OCI-LY7 (cell line): Measurements from ENCODE around the gene FREY1. TPM values are rescaled to one million over a fixed set of nuclear protein-coding genes. Genes with fewer than 3 reads are reported as not detected.

ENCODE experiments used
- BruUV-seq: library from RNA; stranded (reverse); fragments of 400-500 nt; replicated peaks from 2 replicates; lab custom pipeline; 2021; lab: Mats Ljungman, UMichigan
- CTCF ChIA-PET: fragments of 300-600 bp; sonication (Branson Sonifier 250); formaldehyde crosslinking; loops from one replicate; lab custom pipeline; 2022; ENCODE audit warnings: antibody characterized with exemption; ENCODE audit not compliant: unreplicated experiment; lab: Charles Lee
- POLR2A ChIA-PET: fragments of 300-600 bp; sonication (Branson Sonifier 250); formaldehyde crosslinking; loops from one replicate; lab custom pipeline; 2022; ENCODE audit warnings: antibody characterized with exemption; lab: Charles Lee
- DNase-seq: peaks from one replicate; pipeline ENCODE4 v3.0.0-alpha.2; 2015; ENCODE audit warnings: low spot score
- H2AFZ ChIP-seq: fragments of 200-600 bp; sonication (generic), shearing (Covaris generic); 2 replicates; pipeline ENCODE4 v1.6.1; 2014; ENCODE audit warnings: mild to moderate bottlenecking, antibody characterized with exemption, low read length, moderate library complexity
- H3K27ac ChIP-seq: fragments of 200-600 bp; sonication (generic); 2 replicates; pipeline ENCODE4 v1.5.1; 2014; ENCODE audit warnings: mixed run types, low read depth, mild to moderate bottlenecking, moderate library complexity, low read length, inconsistent platforms; ENCODE audit not compliant: poor library complexity, severe bottlenecking
- H3K36me3 ChIP-seq: fragments of 200-600 bp; sonication (generic); 2 replicates; pipeline ENCODE4 v1.6.1; 2014; ENCODE audit warnings: mild to moderate bottlenecking, antibody characterized with exemption, low read length, moderate library complexity, mixed read lengths; ENCODE audit not compliant: insufficient read depth
- H3K4me1 ChIP-seq: fragments of 200-600 bp; sonication (generic); 2 replicates; pipeline ENCODE4 v1.5.1; 2014; ENCODE audit warnings: mild to moderate bottlenecking, low read length; ENCODE audit not compliant: insufficient read depth, poor library complexity, severe bottlenecking
- H3K4me2 ChIP-seq: fragments of 200-600 bp; sonication (generic); 2 replicates; pipeline ENCODE4 v1.6.1; 2014; ENCODE audit warnings: mild to moderate bottlenecking, low read length
- H3K4me3 ChIP-seq: fragments of 200-600 bp; sonication (generic); 2 replicates; pipeline ENCODE4 v1.5.1; 2014; ENCODE audit warnings: mild to moderate bottlenecking, low read depth, low read length; ENCODE audit not compliant: poor library complexity, severe bottlenecking
- H3K79me2 ChIP-seq: fragments of 200-600 bp; sonication (generic); 2 replicates; pipeline ENCODE4 v1.6.1; 2016; ENCODE audit warnings: low read depth, mild to moderate bottlenecking, low read length, moderate library complexity, mixed read lengths; ENCODE audit not compliant: insufficient read depth
- H3K9me2 ChIP-seq: fragments of 200-600 bp; sonication (generic); 2 replicates; pipeline ENCODE4 v1.6.1; 2016; ENCODE audit warnings: mild to moderate bottlenecking, low read length, mixed read lengths; ENCODE audit not compliant: insufficient read depth
- H3K9me3 ChIP-seq: fragments of 200-600 bp; sonication (generic); 2 replicates; pipeline ENCODE4 v1.6.1; 2014; ENCODE audit warnings: mild to moderate bottlenecking, mixed run types, low read length, mixed read lengths
- H4K20me1 ChIP-seq: fragments of 200-600 bp; sonication (generic); 2 replicates; pipeline ENCODE4 v1.6.1; 2014; ENCODE audit warnings: mild to moderate bottlenecking, antibody characterized with exemption, low read length, moderate library complexity, mixed read lengths; ENCODE audit not compliant: insufficient read depth
- EZH2phosphoT487 ChIP-seq: fragments of 200-600 bp; sonication (generic); IDR thresholded peaks from 2 replicates; pipeline ENCODE4 v1.6.1; 2018; ENCODE audit warnings: low read depth, borderline replicate concordance, mild to moderate bottlenecking, mixed run types, antibody characterized with exemption, low read length, moderate library complexity, mixed read lengths
- intact Hi-C: fragments of 100-400 bp; cut with micrococcal nuclease; formaldehyde crosslinking; loops from one replicate; pipeline ENCODE4 v1.10.0; 2022; ENCODE audit not compliant: unreplicated experiment
- total RNA-seq, 2 experiments: library from RNA; depleted of rRNA in 1 of 2; stranded (reverse); fragments of >200 nt in 1 of 2; shearing (Covaris generic) in 1 of 2; gene quantifications; 2 replicates each; pipeline ENCODE4 v1.2.3, GENCODE V29; 2014 to 2022
- TF ChIP-seq, protein P1 (sequence below): fragments of 200-600 bp; sonication (generic); conservative IDR thresholded peaks from 2 replicates; pipeline ENCODE4 v1.5.1; 2014; ENCODE audit warnings: mild to moderate bottlenecking, antibody characterized with exemption, low read length, moderate library complexity, mixed read lengths

FREY1 gene
- total RNA-seq, 2 experiments from 2014 or later, result 3.3 to 3.7 TPM

GRCh38 chr11:45892856-45893255, 14.2 kb downstream of the FREY1 start:
- POLR2A ChIA-PET, result interaction anchor here (0.7 kb wide), 1 partner anchor 41 kb away, joined by 3 read pairs; no protein-coding TSS in a partner anchor
- Histone ChIP-seq H3K4me3 (no peak overlapping the region), H3K9me2 (no peaks in the 10 kb centered on the region), H4K20me1 (no peaks in the 10 kb centered on the region), H3K79me2 (no peaks in the 10 kb centered on the region), H3K4me2 (no peak overlapping the region), H3K27ac (no peak overlapping the region), H3K9me3 (no peaks in the 10 kb centered on the region), H2AFZ (no peak overlapping the region), H3K36me3 (no peaks in the 10 kb centered on the region), H3K4me1 (no peaks in the 10 kb centered on the region)
- no peak for DNase-seq
- TF ChIP-seq, protein P1, sequence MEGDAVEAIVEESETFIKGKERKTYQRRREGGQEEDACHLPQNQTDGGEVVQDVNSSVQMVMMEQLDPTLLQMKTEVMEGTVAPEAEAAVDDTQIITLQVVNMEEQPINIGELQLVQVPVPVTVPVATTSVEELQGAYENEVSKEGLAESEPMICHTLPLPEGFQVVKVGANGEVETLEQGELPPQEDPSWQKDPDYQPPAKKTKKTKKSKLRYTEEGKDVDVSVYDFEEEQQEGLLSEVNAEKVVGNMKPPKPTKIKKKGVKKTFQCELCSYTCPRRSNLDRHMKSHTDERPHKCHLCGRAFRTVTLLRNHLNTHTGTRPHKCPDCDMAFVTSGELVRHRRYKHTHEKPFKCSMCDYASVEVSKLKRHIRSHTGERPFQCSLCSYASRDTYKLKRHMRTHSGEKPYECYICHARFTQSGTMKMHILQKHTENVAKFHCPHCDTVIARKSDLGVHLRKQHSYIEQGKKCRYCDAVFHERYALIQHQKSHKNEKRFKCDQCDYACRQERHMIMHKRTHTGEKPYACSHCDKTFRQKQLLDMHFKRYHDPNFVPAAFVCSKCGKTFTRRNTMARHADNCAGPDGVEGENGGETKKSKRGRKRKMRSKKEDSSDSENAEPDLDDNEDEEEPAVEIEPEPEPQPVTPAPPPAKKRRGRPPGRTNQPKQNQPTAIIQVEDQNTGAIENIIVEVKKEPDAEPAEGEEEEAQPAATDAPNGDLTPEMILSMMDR, result no peak
- TF ChIP-seq EZH2phosphoT487, result no peak
- intact Hi-C loops, result no loop called here
- BruUV-seq, result no TSS peak
- CTCF ChIA-PET, result no interaction called here

DNA sequence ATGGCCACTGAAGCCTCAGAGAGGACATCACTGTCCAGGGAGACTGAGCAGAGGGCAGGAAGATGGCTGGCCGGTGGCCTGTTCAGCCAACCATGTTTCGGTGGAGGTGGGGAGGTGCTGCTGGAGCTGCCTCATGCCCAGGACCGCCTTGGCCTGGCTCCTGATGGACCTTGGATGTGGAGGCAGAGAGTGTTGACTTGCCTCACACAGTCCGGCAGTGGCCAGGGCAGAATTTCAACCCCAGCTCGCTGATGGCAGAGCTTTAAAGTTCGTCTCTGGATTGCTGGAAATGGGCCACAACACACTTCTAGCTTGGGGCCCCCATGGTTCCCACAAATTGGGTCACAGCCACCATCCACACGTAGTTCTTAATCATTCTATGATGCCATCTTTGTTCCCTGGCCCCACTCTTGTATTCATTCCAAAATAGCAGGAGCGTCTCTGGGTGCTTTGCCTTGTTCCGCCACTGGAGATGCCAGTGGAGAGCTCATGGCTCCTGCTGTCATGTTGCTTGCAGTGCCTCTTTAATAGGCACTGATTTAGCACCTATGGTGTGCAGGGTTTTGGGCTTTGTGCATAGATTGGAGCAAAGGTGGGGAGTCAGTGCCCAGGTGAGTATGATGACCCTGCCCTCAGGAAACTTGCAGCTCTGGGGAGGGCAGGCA, 16.1 kb downstream of the FREY1 start:
- Histone ChIP-seq H4K20me1 (no peaks in the 10 kb centered on the region), H2AFZ (no peak overlapping the region), H3K36me3 (no peaks in the 10 kb centered on the region), H3K27ac (no peak overlapping the region), H3K4me3 (no peak overlapping the region), H3K79me2 (no peaks in the 10 kb centered on the region), H3K9me2 (no peaks in the 10 kb centered on the region), H3K9me3 (no peaks in the 10 kb centered on the region), H3K4me1 (no peaks in the 10 kb centered on the region), H3K4me2 (no peak overlapping the region)
- TF ChIP-seq EZH2phosphoT487, result no peak
- TF ChIP-seq, protein P1, result no peak
- ChIA-PET POLR2A (interaction anchor here (0.6 kb wide), 1 partner anchor 114 kb away, joined by 3 read pairs; no protein-coding TSS in a partner anchor), CTCF (no interaction called here)
- no TSS peak for BruUV-seq
- DNase-seq, result no peak
- intact Hi-C loops, result no loop called here

DNA sequence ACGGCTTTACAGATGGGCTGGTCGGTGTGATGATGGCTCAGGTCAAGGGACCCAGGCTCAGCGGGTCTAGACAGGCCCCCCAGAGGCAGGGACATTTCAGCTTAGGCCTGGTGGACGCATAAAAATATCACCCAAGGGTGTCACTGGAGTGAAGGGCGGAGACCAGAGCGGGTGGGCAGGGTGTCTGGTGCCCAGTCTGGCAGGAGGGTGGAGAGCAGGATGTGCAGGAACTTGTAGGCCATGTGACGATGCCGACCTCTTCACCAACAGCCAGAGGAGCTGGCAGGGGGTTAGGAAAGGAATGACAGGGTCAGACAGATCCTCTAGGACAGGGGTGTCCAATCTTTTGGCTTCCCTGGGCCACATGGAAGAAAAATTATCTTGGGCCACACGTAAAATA, 17.1 kb downstream of the FREY1 start:
- no peaks in the 10 kb centered on the region for H4K20me1 ChIP-seq

More for the DNA sequence above, 17.1 kb downstream of the FREY1 start:
- ChIA-PET POLR2A (no interaction called here), CTCF (no interaction called here)
- no peak overlapping the region for H3K4me3 ChIP-seq
- no peak overlapping the region for H3K4me2 ChIP-seq
- no TSS peak for BruUV-seq
- H3K79me2 ChIP-seq, result no peaks in the 10 kb centered on the region
- intact Hi-C loops, result no loop called here
- DNase-seq, result no peak
- H3K36me3 ChIP-seq, result no peaks in the 10 kb centered on the region
- H3K27ac ChIP-seq, result no peak overlapping the region
- no peaks in the 10 kb centered on the region for H3K4me1 ChIP-seq
- TF ChIP-seq, protein P1, result no peak
- no peak for TF ChIP-seq EZH2phosphoT487
- no peaks in the 10 kb centered on the region for H3K9me2 ChIP-seq
- no peaks in the 10 kb centered on the region for H3K9me3 ChIP-seq
- no peak overlapping the region for H2AFZ ChIP-seq
